ENCODE data around the gene SNX5.

SNX5 gene

DNA sequence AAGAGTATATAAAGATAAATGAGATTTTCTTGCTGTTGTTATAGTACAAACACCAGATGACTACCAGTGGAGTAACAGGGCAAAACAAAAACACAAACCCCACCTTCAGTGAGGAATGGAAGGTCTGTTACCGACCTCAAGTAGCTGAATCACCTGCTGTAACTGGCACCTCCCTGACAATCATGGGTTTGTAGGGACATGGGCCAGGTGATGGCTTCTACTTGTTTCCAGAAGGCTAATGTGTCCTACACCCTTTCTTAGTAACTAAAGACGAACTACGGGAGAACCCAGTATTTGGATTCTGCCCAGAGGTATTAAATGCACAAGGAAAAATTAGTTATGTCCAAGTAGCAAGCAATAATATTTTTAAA lies 26.8 kb downstream of the SNX5 start:
- no peak overlapping the region for H3K4me3 ChIP-seq (ENCODE audit: low read depth, low read length)
- TF ChIP-seq CTCF (conservative IDR thresholded peaks at IDR 0.05; ENCODE audit: low read depth, low read length) = no peak
- DNase-seq (ENCODE audit: low read depth) = no peak

GRCh38 chr20:17941087-17941825 lies 27.3 kb downstream of the SNX5 start:
- no peak for TF ChIP-seq CTCF (conservative IDR thresholded peaks at IDR 0.05; ENCODE audit: low read depth, low read length)
- no peak for DNase-seq (ENCODE audit: low read depth)
- H3K4me3 ChIP-seq (ENCODE audit: low read depth, low read length) = no peak overlapping the region

GRCh38 chr20:17940224-17940971 lies 28.2 kb downstream of the SNX5 start:
- peak; percentile 23 for DNase-seq (ENCODE audit: low read depth)
- no peak overlapping the region for H3K4me3 ChIP-seq (ENCODE audit: low read depth, low read length)
- no peak for TF ChIP-seq CTCF (conservative IDR thresholded peaks at IDR 0.05; ENCODE audit: low read depth, low read length)

DNA sequence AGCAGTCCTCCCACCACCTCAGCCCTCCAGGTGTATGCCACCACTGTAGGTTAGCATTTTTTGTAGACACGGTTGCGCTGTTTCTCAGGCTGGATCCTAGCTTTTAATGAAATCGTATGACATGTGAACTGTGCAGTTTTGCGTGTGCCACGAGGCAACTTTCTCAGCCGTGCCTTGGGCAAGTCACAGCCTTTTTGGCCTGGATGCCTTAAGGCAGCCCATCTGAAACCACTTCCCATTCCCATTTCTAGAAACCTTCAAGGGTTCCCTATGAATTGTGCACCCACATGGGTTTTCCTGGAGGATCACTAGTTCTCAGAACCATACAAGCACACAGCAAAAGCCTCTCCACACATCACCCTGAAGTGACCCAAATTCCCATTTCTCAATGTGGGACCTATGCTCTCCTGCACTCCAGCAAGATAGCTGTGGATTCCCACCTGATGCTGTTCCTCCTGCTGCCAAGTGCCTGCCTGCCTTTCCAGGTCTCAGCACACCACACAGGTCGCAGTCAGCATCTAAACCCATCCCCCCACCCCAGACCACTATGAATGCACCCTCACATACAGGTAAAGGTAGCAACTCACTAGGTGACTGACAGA lies 28.9 kb downstream of the SNX5 start:
- no peak overlapping the region for H3K4me3 ChIP-seq (ENCODE audit: low read depth, low read length)
- no peak for TF ChIP-seq CTCF (conservative IDR thresholded peaks at IDR 0.05; ENCODE audit: low read depth, low read length)
- no peak for DNase-seq (ENCODE audit: low read depth)

GRCh38 chr20:17938871-17939619 lies 29.5 kb downstream of the SNX5 start:
- DNase-seq (ENCODE audit: low read depth) = peak; percentile 89

More at GRCh38 chr20:17938871-17939619, 29.5 kb downstream of the SNX5 start:
- H3K4me3 ChIP-seq (ENCODE audit: low read depth, low read length) = no peak overlapping the region
- peak; percentile 99 for TF ChIP-seq CTCF (conservative IDR thresholded peaks at IDR 0.05; ENCODE audit: low read depth, low read length)
